Measurements from ENCODE around the gene FYN. TPM values are rescaled to one million over a fixed set of nuclear protein-coding genes. Genes with fewer than 3 reads are reported as not detected.
A peak's percentile ranks its signal among the peaks of the same experiment; 100 is the strongest.

FYN gene
- total RNA-seq, 1 donor from 2014 or later: 474 TPM

DNA sequence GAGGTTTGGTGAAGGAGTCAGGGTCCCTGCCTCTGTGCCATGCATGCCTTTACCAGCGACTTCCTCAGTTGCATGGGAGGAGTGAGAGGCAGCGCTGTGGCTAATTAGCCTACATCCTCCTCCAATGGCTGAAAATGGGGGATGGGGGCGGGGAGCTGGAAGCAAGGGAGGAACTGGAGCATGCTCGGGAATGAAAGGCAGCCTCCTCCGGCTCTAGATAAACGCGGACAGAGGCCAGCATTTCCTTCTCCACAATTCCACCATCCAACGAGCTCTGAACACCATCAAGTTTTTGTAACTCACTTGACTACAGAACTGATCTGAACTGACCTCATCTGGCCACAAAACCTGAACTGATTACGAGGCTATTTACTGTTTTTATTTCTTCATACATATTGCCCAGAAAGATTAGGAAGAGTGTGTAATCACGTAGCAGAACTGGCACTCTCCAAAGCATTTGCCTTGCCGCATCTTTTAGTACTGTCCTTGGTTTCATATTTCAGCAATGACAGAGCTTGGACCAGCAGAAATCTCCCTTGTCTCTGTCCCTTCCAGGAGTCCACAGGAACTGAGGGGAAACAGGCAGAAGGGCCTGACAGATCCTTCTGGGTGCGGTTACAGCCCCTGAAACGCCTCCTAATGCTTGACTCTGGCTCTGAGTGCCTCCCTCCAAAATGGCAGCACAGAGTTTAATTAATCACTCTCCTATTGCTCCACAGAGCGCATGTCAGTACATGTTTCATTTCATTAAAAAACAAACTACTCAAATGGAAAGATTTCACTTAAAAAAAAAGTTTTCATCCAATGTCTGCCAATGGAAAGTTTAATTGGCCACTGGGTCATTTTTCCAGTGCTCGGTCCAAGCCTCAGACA lies 209.3 kb downstream of the FYN start:
- no peak for TF ChIP-seq CTCF (IDR thresholded peaks at IDR 0.05; ENCODE audit: unreplicated experiment)
- peak; percentile 78 for DNase-seq (ENCODE audit: low spot score)
- peaks cover 63% of the 10 kb centered on the region for H3K4me1 Mint-ChIP-seq (ENCODE audit: unreplicated experiment)
- peak overlapping the region; percentile 78 for H3K27ac Mint-ChIP-seq (ENCODE audit: unreplicated experiment)
- no peaks in the 10 kb centered on the region for H3K9me3 Mint-ChIP-seq (ENCODE audit: unreplicated experiment)
- H3K4me3 Mint-ChIP-seq (ENCODE audit: unreplicated experiment): peak overlapping the region; percentile 32
- H3K36me3 Mint-ChIP-seq (ENCODE audit: low read depth, unreplicated experiment): peaks cover 42% of the 10 kb centered on the region
- peaks cover 30% of the 10 kb centered on the region for H3K27me3 Mint-ChIP-seq (ENCODE audit: unreplicated experiment)

DNA sequence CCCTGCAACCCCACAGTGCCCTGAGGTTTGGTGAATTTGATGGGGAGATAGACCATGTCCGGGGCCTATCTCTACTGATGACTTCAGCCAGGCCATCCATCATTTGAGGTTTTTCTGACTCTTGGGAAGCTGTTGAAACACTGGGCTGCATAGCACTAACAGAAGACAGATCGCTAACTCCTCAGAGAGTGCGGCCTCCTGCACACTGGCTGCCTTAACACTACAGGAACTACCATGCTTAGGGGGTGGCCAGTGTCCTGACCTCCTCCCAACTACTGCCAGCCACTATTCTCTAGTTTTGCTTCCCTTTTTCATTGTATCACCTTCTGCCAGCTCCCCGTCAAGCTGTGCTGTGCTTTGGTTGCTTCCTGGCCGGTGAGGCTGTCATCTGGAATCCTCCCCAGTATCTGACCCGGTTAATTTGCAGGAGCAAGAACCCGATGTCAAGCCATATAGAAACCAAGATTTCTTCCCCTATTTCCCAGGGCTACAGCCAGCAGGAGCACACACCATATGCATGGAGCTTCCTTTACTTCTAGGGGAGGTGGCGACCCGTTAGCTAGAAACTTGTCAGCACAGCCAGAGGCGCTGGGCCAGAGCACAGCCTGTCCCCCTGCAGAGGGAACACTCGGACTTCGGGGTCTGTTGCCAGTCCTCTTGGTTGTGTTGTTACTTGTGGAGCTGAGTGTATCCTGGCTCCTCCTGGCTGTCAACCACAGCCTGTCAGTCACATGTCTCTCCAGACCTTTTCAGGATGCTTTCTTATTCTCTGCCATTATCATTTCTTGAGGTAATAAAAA lies 210.3 kb downstream of the FYN start:
- peak overlapping the region; percentile 78 for H3K27ac Mint-ChIP-seq (ENCODE audit: unreplicated experiment)
- H3K36me3 Mint-ChIP-seq (ENCODE audit: low read depth, unreplicated experiment): peaks cover 33% of the 10 kb centered on the region
- no peak for TF ChIP-seq CTCF (IDR thresholded peaks at IDR 0.05; ENCODE audit: unreplicated experiment)
- H3K27me3 Mint-ChIP-seq (ENCODE audit: unreplicated experiment): peaks cover 27% of the 10 kb centered on the region
- H3K4me3 Mint-ChIP-seq (ENCODE audit: unreplicated experiment): peak overlapping the region; percentile 51
- peaks cover 56% of the 10 kb centered on the region for H3K4me1 Mint-ChIP-seq (ENCODE audit: unreplicated experiment)
- no peaks in the 10 kb centered on the region for H3K9me3 Mint-ChIP-seq (ENCODE audit: unreplicated experiment)
- peak; percentile 18 for DNase-seq (ENCODE audit: low spot score)

- Mint-ChIP-seq H3K4me3 (ENCODE audit: unreplicated experiment) (no peak overlapping the region), H3K4me1 (ENCODE audit: unreplicated experiment) (peaks cover 49% of the 10 kb centered on the region), H3K27ac (ENCODE audit: unreplicated experiment) (no peak overlapping the region), H3K9me3 (ENCODE audit: unreplicated experiment) (no peaks in the 10 kb centered on the region), H3K36me3 (ENCODE audit: low read depth, unreplicated experiment) (peaks cover 27% of the 10 kb centered on the region), H3K27me3 (ENCODE audit: unreplicated experiment) (peaks cover 27% of the 10 kb centered on the region)
- no peak for DNase-seq (ENCODE audit: low spot score)
- TF ChIP-seq CTCF (IDR thresholded peaks at IDR 0.05; ENCODE audit: unreplicated experiment): no peak
Observed at GRCh38 chr6:111662072-111662793, 211.0 kb downstream of the FYN start.

GRCh38 chr6:111661541-111662061 lies 211.7 kb downstream of the FYN start:
- Mint-ChIP-seq H3K9me3 (ENCODE audit: unreplicated experiment) (no peaks in the 10 kb centered on the region), H3K36me3 (ENCODE audit: low read depth, unreplicated experiment) (peaks cover 21% of the 10 kb centered on the region)

More at GRCh38 chr6:111661541-111662061, 211.7 kb downstream of the FYN start:
- DNase-seq (ENCODE audit: low spot score): no peak
- Mint-ChIP-seq H3K4me3 (ENCODE audit: unreplicated experiment) (no peak overlapping the region), H3K27me3 (ENCODE audit: unreplicated experiment) (peaks cover 27% of the 10 kb centered on the region), H3K4me1 (ENCODE audit: unreplicated experiment) (peaks cover 44% of the 10 kb centered on the region), H3K27ac (ENCODE audit: unreplicated experiment) (no peak overlapping the region)
- TF ChIP-seq CTCF (IDR thresholded peaks at IDR 0.05; ENCODE audit: unreplicated experiment): no peak
